ENCODE data around the gene SLC5A10. TPM values are rescaled to one million over a fixed set of nuclear protein-coding genes. Genes with fewer than 3 reads are reported as not detected.

Gene SLC5A10
- total RNA-seq, 1 experiment from 2014 or later: not detected

- H3K79me1 ChIP-seq (ENCODE audit: insufficient read depth, low read depth, low read length, poor library complexity, severe bottlenecking): no peaks in the 10 kb centered on the region
- H3K9me3 Mint-ChIP-seq: no peaks in the 10 kb centered on the region
- WGBS (ENCODE audit: extremely low coverage, insufficient read length, low lambda C conversion rate): no CpG with 5 or more reads among the region's 2 CpGs
- no peaks in the 10 kb centered on the region for H3K27me3 ChIP-seq (ENCODE audit: insufficient read depth, low read length)
- H3K4me1 Mint-ChIP-seq: peaks cover 4 to 9% of the 10 kb centered on the region in 2 experiments
- no peak overlapping the region for H3T11ph ChIP-seq (ENCODE audit: low read length)
- no peak overlapping the region for H2AK5ac ChIP-seq (ENCODE audit: insufficient read length, low read length)
- no peak overlapping the region for H3K4me2 ChIP-seq (ENCODE audit: insufficient read depth, insufficient read length, low read length)
- no peak overlapping the region for H3K14ac ChIP-seq (ENCODE audit: insufficient read depth, low read length)
- H3K23ac ChIP-seq (ENCODE audit: insufficient read length, low read depth, low read length): no peak overlapping the region
- H3K23me2 ChIP-seq (ENCODE audit: insufficient read length, low read depth, low read length, poor library complexity, severe bottlenecking): no peaks in the 10 kb centered on the region
- H3K79me2 ChIP-seq (ENCODE audit: insufficient read depth, low read length): no peaks in the 10 kb centered on the region; the same call in 1 of the 2 replicates
- H4K5ac ChIP-seq (ENCODE audit: insufficient read length, low read depth, low read length): no peak overlapping the region
- H3K27ac Mint-ChIP-seq: peak overlapping the region in 1 of 3 experiments; percentile 3; a peak in 2 of 7 replicates
- TF ChIP-seq, protein P1, sequence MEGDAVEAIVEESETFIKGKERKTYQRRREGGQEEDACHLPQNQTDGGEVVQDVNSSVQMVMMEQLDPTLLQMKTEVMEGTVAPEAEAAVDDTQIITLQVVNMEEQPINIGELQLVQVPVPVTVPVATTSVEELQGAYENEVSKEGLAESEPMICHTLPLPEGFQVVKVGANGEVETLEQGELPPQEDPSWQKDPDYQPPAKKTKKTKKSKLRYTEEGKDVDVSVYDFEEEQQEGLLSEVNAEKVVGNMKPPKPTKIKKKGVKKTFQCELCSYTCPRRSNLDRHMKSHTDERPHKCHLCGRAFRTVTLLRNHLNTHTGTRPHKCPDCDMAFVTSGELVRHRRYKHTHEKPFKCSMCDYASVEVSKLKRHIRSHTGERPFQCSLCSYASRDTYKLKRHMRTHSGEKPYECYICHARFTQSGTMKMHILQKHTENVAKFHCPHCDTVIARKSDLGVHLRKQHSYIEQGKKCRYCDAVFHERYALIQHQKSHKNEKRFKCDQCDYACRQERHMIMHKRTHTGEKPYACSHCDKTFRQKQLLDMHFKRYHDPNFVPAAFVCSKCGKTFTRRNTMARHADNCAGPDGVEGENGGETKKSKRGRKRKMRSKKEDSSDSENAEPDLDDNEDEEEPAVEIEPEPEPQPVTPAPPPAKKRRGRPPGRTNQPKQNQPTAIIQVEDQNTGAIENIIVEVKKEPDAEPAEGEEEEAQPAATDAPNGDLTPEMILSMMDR (conservative IDR thresholded peaks at IDR 0.05): no peak
- no peaks in the 10 kb centered on the region; the same call in 1 of the 2 replicates for H3K4me1 ChIP-seq (ENCODE audit: insufficient read depth, low read length)
- DNase-seq: no peak
- H3K36me3 Mint-ChIP-seq (ENCODE audit: insufficient read depth in 1 of 3, low read depth in 3 of 3): peaks cover 16 to 35% (median 35%) of the 10 kb centered on the region in 3 experiments; a peak in 6 of 7 replicates
- no peak overlapping the region for H3K27ac ChIP-seq (ENCODE audit: insufficient read length, low read depth, low read length)
- H4K91ac ChIP-seq (ENCODE audit: insufficient read length, low read depth, low read length): no peak overlapping the region
- no peak overlapping the region for H2BK5ac ChIP-seq (ENCODE audit: insufficient read length, low read length)
- H3K18ac ChIP-seq (ENCODE audit: insufficient read length, low read depth, low read length): no peak overlapping the region
- H2AFZ ChIP-seq (ENCODE audit: low read length): no peak overlapping the region
- H4K20me1 ChIP-seq (ENCODE audit: control insufficient read depth, insufficient read depth, insufficient read length): no peaks in the 10 kb centered on the region
- no peak overlapping the region for H3K9ac ChIP-seq (ENCODE audit: extremely low read depth, insufficient read length, low read length)
- H2BK120ac ChIP-seq (ENCODE audit: low read depth, low read length, poor library complexity, severe bottlenecking): no peak overlapping the region
- H2BK20ac ChIP-seq (ENCODE audit: low read depth, low read length, poor library complexity, severe bottlenecking): no peak overlapping the region
- H2BK12ac ChIP-seq (ENCODE audit: insufficient read length, low read depth, low read length): no peak overlapping the region
- H3K4ac ChIP-seq (ENCODE audit: low read depth, low read length): no peak overlapping the region
- no peak overlapping the region for H3K4me3 Mint-ChIP-seq
- H2BK15ac ChIP-seq (ENCODE audit: low read depth, low read length): no peak overlapping the region
- H4K8ac ChIP-seq (replicated peaks; ENCODE audit: insufficient read length, low read depth, low read length): no peak overlapping the region
- H3K56ac ChIP-seq (ENCODE audit: insufficient read length, low read depth, low read length): no peak overlapping the region
- H3K9me3 ChIP-seq (ENCODE audit: control insufficient read depth, low read depth, low read length): no peaks in the 10 kb centered on the region
- no peaks in the 10 kb centered on the region; the same call in 1 of the 2 replicates for H3K27me3 Mint-ChIP-seq (ENCODE audit: low read depth)
Observed at GRCh38 chr17:18921485-18921884, 30.5 kb upstream of the SLC5A10 start.
